ENCODE data around the gene DRAP1.

DNA sequence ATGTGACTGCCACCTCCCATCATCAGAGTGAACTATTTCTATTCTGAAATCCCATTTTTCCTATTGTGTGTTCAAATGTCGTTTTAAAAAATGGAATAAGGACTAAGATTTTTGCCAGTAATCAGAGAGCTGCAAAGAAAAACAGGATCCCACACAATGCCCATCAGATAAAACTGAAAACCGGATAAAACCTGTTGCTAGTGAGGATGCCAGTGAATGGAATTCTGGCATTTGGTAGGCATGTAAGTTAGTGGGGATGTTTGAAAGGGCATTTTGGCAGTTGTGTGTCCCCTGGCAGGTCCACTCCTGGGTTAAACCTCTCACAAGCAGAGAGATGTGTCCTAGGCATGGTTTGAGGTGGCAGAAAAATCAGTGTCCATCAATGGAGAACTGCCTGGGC is 6.2 kb downstream of the DRAP1 start:
- no peak for TF ChIP-seq POLR2AphosphoS5 (IDR thresholded peaks at IDR 0.05; ENCODE audit: insufficient read depth in 1 of 2, low read depth in 1 of 2)
- TF ChIP-seq, protein P1, sequence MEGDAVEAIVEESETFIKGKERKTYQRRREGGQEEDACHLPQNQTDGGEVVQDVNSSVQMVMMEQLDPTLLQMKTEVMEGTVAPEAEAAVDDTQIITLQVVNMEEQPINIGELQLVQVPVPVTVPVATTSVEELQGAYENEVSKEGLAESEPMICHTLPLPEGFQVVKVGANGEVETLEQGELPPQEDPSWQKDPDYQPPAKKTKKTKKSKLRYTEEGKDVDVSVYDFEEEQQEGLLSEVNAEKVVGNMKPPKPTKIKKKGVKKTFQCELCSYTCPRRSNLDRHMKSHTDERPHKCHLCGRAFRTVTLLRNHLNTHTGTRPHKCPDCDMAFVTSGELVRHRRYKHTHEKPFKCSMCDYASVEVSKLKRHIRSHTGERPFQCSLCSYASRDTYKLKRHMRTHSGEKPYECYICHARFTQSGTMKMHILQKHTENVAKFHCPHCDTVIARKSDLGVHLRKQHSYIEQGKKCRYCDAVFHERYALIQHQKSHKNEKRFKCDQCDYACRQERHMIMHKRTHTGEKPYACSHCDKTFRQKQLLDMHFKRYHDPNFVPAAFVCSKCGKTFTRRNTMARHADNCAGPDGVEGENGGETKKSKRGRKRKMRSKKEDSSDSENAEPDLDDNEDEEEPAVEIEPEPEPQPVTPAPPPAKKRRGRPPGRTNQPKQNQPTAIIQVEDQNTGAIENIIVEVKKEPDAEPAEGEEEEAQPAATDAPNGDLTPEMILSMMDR (IDR thresholded peaks at IDR 0.05), result no peak
